ENCODE results near the gene FRMD8.

GRCh38 chr11:65454696-65455456, 68.4 kb downstream of the FRMD8 start:
- TF ChIP-seq POLR2AphosphoS5 (IDR thresholded peaks at IDR 0.05; ENCODE audit: borderline replicate concordance, low read depth, low read length) = peak; percentile 64
- TF ChIP-seq EZH2 (IDR thresholded peaks at IDR 0.05) = no peak

Data from SK-N-MC (cell line).